DMS 273 (cell line): ENCODE data around the gene FAM3B.
"Not testable (repeated sequence)": the region's sequence is repeated elsewhere in the genome, so short reads cannot be mapped to it uniquely, and the experiment has no call there.

Experiments
- DNase-seq: peaks from one replicate; lab custom pipeline; 2025; ENCODE audit not compliant: unreplicated experiment; lab: John Stamatoyannopoulos, UW

The FAM3B gene

GRCh38 chr21:41349126-41349525 lies 32.5 kb downstream of the FAM3B start:
- DNase-seq: no peak

- no peak for DNase-seq
Measured at GRCh38 chr21:41349619-41350390, 33.2 kb downstream of the FAM3B start.

GRCh38 chr21:41350436-41351155 lies 34.0 kb downstream of the FAM3B start:
- DNase-seq: no peak

GRCh38 chr21:41357546-41357945 lies 40.9 kb downstream of the FAM3B start:
- no peak for DNase-seq

- no peak for DNase-seq
Measured at GRCh38 chr21:41358193-41359166, 41.9 kb downstream of the FAM3B start.

- no peak for DNase-seq
Measured at GRCh38 chr21:41359286-41359685, 42.7 kb downstream of the FAM3B start.

GRCh38 chr21:41359754-41360071 lies 43.1 kb downstream of the FAM3B start:
- not testable (repeated sequence) for DNase-seq

GRCh38 chr21:41360072-41360821 lies 43.6 kb downstream of the FAM3B start:
- no peak for DNase-seq

GRCh38 chr21:41361053-41361785 lies 44.6 kb downstream of the FAM3B start:
- no peak for DNase-seq

- no peak for DNase-seq
Measured at GRCh38 chr21:41361786-41362604, 45.4 kb downstream of the FAM3B start, which contains the start of gene MX2. Gene MX2 (plus strand): TSS chr21:41362027. CDS start chr21:41376907, 14,880 bp downstream.

- no peak for DNase-seq
Measured at GRCh38 chr21:41362605-41363369, 46.2 kb downstream of the FAM3B start.

- no peak for DNase-seq
Measured at GRCh38 chr21:41363370-41364270, 47.0 kb downstream of the FAM3B start.

- no peak for DNase-seq
Measured at GRCh38 chr21:41364308-41364707, 47.7 kb downstream of the FAM3B start.

- DNase-seq: no peak
Measured at GRCh38 chr21:41365377-41366107, 48.9 kb downstream of the FAM3B start.

- no peak for DNase-seq
Measured at GRCh38 chr21:41366522-41367151, 50.0 kb downstream of the FAM3B start.

- DNase-seq: no peak
Measured at GRCh38 chr21:41367301-41367944, 50.8 kb downstream of the FAM3B start.
